Subcutaneous adipose tissue (tissue), 4 donors: ENCODE results near the gene SCAF8. TPM values are rescaled to one million over a fixed set of nuclear protein-coding genes. Genes with fewer than 3 reads are reported as not detected.

ENCODE experiments used
- total RNA-seq, 4 donors: library from RNA; depleted of rRNA; stranded (reverse); fragments of >200 nt; gene quantifications; one replicate each; pipeline ENCODE4 v1.1.0, GENCODE V29; 2016
- TF ChIP-seq, protein P1 (sequence below): fragments of 450-650 bp; IDR thresholded peaks from one replicate; pipeline ENCODE4 v1.5.1; 2016; ENCODE audit warnings: low read depth, mild to moderate bottlenecking, control low read depth, antibody characterized with exemption, moderate library complexity

SCAF8 gene
- total RNA-seq, 4 donors from 2014 or later = 31.1 to 42.9 (median 38.2) TPM

DNA sequence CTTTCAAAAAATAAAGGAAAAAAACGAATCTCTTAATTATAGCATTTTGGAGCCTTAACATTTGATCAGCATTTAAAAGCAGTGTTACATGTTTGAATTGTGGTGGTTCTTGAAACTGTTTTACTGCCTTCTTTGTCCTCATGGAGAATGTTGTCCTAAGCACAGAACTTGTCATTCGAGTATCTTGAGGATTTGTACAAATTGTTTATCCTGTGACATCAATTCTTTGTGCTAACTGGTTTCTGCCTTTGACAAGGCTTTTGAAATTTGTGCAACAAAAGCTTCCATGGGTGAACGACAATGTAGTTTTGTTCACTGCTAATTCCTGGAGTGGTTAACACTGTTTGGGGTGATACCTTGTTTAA, 130.8 kb downstream of the SCAF8 start:
- TF ChIP-seq, protein P1, sequence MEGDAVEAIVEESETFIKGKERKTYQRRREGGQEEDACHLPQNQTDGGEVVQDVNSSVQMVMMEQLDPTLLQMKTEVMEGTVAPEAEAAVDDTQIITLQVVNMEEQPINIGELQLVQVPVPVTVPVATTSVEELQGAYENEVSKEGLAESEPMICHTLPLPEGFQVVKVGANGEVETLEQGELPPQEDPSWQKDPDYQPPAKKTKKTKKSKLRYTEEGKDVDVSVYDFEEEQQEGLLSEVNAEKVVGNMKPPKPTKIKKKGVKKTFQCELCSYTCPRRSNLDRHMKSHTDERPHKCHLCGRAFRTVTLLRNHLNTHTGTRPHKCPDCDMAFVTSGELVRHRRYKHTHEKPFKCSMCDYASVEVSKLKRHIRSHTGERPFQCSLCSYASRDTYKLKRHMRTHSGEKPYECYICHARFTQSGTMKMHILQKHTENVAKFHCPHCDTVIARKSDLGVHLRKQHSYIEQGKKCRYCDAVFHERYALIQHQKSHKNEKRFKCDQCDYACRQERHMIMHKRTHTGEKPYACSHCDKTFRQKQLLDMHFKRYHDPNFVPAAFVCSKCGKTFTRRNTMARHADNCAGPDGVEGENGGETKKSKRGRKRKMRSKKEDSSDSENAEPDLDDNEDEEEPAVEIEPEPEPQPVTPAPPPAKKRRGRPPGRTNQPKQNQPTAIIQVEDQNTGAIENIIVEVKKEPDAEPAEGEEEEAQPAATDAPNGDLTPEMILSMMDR = no peak

DNA sequence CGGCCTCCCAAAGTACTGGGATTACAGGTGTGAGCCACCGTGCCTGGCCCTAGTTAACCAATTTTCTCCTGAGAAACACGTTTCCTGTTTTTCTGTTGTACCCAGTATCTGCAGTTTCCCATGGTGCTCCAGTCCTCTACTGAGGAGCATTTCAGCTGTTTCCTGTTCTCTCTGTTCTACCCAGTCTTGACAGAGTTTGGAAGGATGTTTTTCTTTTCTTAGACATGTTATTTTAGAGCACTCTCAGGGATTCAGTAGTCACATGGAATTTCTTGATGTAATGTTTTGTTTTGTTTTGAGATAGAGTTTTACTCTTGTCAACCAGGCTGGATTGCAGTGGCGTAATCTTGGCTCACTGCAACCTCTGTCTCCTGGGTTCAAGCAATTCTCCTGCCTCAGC, 132.1 kb downstream of the SCAF8 start:
- TF ChIP-seq, protein P1 = no peak

DNA sequence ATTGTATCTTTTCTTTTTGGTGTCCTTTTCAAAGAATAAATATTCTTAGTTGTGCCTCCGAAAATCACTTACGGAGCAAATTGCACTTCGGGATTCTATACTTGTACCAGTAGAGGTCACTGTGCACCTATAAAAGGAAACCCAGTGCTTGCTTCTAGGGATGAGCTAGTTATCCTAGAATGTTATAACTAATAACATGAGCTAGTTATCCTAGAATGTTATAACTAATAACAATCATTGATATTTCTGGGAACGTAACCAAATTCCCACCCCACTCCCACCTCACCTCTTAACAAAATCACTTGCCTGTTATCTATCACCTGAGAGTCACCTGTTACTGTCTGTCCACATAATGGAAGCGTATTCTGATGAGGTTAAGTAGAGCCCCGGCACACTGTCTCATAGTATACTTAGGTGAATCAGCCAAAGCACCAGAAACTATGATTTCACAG, 135.0 kb downstream of the SCAF8 start:
- TF ChIP-seq, protein P1 = no peak

DNA sequence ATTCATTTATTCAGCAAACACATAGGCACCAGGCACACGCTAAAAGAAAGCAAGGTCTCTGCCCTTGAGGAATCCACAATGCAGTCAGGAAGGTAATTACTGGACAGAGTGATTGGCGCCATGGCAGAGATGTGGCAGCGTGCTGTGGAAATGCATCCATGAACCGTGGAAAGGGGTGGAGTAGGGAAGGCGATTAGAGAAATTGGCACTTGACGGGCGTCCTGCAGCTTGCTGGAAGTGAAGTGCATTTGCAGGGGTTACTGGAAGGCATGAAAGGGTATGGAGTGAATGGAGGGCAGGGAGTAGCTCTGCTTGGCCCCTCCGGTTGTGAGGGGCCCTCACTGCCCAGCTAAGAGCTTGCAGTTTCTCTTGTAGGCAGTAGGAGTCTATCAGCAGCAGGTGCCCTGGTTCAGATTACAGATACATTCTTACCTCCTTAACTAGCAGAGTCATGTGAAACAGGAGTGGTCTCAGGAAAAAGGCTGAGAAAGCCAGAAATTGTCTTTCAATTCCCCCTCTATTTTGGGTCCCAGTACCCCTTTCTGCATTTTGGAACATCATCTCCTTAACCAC, 139.4 kb downstream of the SCAF8 start:
- TF ChIP-seq, protein P1 = no peak

DNA sequence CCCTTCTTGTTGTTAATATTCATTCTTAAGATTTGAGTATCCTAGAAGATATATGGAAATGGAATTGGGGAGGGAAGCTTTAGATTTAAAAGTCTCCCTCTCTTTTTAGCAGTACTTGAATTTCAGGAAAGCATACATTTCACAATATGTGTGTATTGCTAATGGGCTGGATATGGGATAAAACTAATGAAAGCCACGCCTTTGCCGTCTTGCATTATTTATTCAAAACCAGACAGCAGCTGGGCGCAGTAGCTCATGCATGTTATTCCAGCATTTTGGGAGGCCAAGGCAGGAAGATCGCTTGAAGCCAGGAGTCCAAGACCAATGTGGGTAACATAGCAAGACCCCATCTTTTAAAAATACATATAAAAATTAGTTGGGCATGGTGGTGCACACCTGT, 140.3 kb downstream of the SCAF8 start:
- TF ChIP-seq, protein P1 = no peak

DNA sequence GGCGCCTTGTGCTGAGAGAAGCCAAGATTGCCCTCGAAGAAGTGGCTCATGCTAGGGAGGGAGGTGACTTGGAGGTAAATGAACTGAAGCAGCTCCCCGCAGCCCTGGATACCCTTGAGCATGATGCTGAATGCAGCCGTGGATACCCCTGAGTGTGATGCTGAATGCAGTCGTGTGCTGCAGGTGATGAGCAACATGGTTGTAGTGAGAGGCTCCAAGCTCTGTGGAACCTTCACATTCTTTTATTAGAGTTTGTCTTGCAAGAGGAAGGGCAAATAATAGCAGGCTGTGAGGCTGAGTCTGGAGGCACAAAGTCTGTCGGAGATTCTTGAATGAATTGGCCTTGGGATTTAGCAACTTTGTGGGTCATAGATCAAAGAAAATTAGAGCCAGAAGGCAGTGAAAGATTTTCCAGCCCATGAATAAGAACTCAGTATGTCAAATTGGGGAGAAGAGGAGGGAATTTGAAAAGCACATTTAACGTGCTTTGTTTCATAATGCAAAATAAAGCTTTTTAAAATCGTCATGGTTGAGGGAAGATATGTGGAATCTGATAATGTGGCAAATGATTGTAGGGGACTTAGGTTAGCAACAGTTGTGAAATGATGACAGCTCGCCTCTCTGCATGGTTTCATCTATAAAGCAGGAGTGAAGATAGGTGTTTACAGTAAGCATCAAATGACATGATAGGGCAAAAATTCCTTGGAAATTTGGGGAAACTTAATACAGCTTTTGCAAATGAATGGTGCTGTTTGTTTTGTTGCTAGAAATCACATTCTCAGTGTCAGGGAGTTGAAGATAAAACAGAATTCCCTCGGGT, 141.8 kb downstream of the SCAF8 start:
- TF ChIP-seq, protein P1 = no peak

DNA sequence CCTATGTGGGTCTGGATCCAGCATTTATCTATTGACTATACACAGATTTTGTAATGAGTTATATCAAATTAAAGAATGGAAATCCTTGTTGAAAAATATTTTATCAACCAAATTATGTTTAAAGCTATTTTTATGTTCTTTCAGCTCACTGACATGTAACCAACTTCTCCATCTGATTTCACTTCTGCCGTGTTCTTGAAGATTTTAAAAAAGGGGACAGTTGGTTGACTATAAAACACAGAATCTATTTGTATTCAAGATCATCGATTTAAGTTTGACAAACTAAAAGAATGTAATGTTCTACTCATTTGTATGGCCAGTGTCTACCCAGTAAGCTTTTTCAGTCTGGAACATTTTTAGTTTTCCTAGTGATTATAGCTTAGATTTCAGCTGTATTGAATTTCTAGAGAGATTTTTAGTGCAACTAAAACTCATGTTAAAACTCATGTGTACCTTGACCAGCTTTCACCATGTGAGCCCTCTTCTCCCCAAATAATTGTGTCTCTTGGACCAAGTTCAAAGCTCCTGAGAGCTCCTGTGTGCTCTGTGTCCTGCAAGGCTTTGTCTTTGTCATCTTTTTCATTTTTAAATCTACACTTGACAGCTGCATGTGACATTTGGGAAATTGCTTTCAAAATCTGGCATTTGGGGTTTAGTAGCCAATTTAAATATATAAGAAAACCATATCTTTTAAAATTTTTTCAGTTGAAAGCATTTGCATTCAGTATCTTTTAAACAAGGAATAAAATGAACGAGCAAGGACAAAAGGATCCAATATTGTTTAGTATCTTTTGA, 143.5 kb downstream of the SCAF8 start:
- TF ChIP-seq, protein P1 = no peak
